ENCODE results near the gene ZBED1.

DNA sequence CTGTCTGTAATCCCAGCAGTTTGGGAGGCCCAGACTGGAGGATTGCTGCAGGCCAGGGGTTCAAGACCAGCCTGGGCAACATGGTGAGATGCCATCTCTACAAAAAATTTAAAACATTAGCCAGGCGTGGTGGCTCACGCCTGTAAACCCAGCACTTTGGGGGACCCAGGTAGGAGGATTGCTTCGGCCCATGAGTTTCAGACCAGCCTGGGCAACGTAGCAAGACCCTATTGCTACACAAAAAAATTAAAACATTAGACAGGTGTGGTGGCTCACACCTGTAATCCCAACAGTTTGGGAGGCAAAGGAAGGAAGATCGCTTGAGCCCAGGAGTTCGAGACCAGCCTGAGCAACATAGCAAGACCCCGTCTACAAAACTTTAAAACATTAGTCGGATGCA is 1.3 kb downstream of the ZBED1 start:
- TF ChIP-seq SP1 (IDR thresholded peaks at IDR 0.05) (no peak), JUND (IDR thresholded peaks at IDR 0.05) (no peak)
